PFSK-1 (cell line): ENCODE data around the gene TENT4B.

ENCODE experiments used
- FOXP2 ChIP-seq: optimal IDR thresholded peaks from 2 replicates; pipeline ENCODE3; 2011; ENCODE audit warnings: borderline replicate concordance, control low read depth, inconsistent platforms; ENCODE audit not compliant: insufficient read depth; ENCODE audit errors: extremely low read length, extremely low read depth
- POLR2AphosphoS5 ChIP-seq: IDR thresholded peaks from 2 replicates; pipeline ENCODE4 v1.6.1; 2012; ENCODE audit warnings: low read depth, mild to moderate bottlenecking, control low read depth, low read length, moderate library complexity
- SIN3A ChIP-seq: IDR thresholded peaks from 2 replicates; pipeline ENCODE4 v1.6.1; 2012; ENCODE audit warnings: mild to moderate bottlenecking, low read length, moderate library complexity, borderline replicate concordance; ENCODE audit not compliant: insufficient read depth
- TAF1 ChIP-seq: IDR thresholded peaks from 2 replicates; pipeline ENCODE4 v1.6.1; 2012; ENCODE audit warnings: low read length, control low read depth, borderline replicate concordance; ENCODE audit not compliant: insufficient read depth
- TF ChIP-seq, protein P1 (sequence below), 2 experiments: IDR thresholded peaks; 2 replicates each; pipeline versions ENCODE4 v1.6.1 to v1.8.0; 2011 to 2012; ENCODE audit warnings: low read depth in 2 of 2, low read length in 2 of 2, control low read depth in 1 of 2, inconsistent platforms in 1 of 2, mild to moderate bottlenecking in 1 of 2, moderate library complexity in 1 of 2; ENCODE audit not compliant: insufficient read depth in 1 of 2

GRCh38 chr16:50193594-50193993 lies 40.5 kb downstream of the TENT4B start:
- TF ChIP-seq, protein P1, sequence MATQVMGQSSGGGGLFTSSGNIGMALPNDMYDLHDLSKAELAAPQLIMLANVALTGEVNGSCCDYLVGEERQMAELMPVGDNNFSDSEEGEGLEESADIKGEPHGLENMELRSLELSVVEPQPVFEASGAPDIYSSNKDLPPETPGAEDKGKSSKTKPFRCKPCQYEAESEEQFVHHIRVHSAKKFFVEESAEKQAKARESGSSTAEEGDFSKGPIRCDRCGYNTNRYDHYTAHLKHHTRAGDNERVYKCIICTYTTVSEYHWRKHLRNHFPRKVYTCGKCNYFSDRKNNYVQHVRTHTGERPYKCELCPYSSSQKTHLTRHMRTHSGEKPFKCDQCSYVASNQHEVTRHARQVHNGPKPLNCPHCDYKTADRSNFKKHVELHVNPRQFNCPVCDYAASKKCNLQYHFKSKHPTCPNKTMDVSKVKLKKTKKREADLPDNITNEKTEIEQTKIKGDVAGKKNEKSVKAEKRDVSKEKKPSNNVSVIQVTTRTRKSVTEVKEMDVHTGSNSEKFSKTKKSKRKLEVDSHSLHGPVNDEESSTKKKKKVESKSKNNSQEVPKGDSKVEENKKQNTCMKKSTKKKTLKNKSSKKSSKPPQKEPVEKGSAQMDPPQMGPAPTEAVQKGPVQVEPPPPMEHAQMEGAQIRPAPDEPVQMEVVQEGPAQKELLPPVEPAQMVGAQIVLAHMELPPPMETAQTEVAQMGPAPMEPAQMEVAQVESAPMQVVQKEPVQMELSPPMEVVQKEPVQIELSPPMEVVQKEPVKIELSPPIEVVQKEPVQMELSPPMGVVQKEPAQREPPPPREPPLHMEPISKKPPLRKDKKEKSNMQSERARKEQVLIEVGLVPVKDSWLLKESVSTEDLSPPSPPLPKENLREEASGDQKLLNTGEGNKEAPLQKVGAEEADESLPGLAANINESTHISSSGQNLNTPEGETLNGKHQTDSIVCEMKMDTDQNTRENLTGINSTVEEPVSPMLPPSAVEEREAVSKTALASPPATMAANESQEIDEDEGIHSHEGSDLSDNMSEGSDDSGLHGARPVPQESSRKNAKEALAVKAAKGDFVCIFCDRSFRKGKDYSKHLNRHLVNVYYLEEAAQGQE (IDR thresholded peaks at IDR 0.05; ENCODE audit: insufficient read depth in 1 of 2, low read depth in 2 of 2, low read length in 2 of 2): no peak
- no peak for TF ChIP-seq POLR2AphosphoS5
- no peak for TF ChIP-seq TAF1
- TF ChIP-seq SIN3A: no peak
- TF ChIP-seq FOXP2: no peak
